Measurements from ENCODE around the gene ZNF614. TPM values are rescaled to one million over a fixed set of nuclear protein-coding genes. Genes with fewer than 3 reads are reported as not detected.

Gene ZNF614
- total and polyA plus RNA-seq, 9 of the 15 experiments (the other 6 are each of a cell fraction or from before 2014, with no cell fraction given), result 4.9 to 16.3 (median 11.4) TPM

DNA sequence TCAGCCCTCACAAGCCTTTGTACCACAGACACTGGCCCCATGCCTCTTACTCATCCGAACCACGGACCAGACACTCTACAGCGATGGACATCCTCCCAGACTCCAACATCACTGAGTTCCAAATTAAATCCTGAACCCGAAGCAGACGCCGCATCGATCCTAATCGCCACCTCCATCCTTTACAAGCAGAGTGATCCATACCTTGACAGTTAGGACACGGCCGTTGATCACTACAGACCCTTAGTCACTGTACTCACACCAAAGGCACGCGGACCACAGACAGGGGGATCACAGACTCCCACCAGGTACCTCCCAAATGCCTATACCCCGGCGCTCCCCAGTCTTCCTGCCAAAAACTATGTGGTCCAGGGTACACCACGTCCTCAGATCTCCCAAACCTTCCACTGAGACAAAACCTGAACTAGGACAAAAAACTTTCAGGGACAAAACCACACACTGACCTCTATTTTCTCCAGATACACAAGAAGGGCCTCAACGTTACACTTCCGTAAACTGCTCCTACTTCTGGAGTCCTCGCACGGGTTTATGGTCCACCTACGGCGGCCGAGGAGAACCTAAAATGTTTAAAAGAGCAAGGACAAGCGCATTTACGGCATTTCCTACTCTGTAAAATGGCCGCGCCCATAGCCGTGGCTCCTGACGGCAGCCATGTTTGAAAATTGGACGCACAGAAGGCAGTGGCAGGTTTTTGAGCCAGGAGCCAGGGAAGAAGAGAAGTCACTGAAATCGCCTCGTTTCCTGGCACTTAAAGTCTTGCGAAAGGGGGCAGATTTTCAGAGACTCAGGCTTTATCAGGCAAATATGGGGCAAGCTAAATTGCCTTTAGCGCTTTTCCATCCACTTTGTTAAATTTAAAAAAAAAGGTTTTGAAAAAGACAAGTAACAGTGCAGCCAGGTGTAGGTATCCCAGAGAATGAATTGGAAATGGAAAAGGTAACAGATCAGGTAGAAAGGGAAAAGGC lies 41.6 kb downstream of the ZNF614 start, which contains the start of gene ZNF350 (continued):
- TF ChIP-seq, protein P1, sequence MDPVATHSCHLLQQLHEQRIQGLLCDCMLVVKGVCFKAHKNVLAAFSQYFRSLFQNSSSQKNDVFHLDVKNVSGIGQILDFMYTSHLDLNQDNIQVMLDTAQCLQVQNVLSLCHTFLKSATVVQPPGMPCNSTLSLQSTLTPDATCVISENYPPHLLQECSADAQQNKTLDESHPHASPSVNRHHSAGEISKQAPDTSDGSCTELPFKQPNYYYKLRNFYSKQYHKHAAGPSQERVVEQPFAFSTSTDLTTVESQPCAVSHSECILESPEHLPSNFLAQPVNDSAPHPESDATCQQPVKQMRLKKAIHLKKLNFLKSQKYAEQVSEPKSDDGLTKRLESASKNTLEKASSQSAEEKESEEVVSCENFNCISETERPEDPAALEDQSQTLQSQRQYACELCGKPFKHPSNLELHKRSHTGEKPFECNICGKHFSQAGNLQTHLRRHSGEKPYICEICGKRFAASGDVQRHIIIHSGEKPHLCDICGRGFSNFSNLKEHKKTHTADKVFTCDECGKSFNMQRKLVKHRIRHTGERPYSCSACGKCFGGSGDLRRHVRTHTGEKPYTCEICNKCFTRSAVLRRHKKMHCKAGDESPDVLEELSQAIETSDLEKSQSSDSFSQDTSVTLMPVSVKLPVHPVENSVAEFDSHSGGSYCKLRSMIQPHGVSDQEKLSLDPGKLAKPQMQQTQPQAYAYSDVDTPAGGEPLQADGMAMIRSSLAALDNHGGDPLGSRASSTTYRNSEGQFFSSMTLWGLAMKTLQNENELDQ (CRISPR knock-in tag; IDR thresholded peaks at IDR 0.05; ENCODE audit: borderline replicate concordance), result no peak
- no peak for TF ChIP-seq PTBP1 (IDR thresholded peaks at IDR 0.05; ENCODE audit: low read depth, low read length)
- no peak for TF ChIP-seq CEBPB (tag; IDR thresholded peaks at IDR 0.05)
- TF ChIP-seq KAT2B (IDR thresholded peaks at IDR 0.05; ENCODE audit: low read depth, low read length), result no peak
- no peak for TF ChIP-seq IFI16 (CRISPR knock-in tag; IDR thresholded peaks at IDR 0.05)
- TF ChIP-seq, protein P2, sequence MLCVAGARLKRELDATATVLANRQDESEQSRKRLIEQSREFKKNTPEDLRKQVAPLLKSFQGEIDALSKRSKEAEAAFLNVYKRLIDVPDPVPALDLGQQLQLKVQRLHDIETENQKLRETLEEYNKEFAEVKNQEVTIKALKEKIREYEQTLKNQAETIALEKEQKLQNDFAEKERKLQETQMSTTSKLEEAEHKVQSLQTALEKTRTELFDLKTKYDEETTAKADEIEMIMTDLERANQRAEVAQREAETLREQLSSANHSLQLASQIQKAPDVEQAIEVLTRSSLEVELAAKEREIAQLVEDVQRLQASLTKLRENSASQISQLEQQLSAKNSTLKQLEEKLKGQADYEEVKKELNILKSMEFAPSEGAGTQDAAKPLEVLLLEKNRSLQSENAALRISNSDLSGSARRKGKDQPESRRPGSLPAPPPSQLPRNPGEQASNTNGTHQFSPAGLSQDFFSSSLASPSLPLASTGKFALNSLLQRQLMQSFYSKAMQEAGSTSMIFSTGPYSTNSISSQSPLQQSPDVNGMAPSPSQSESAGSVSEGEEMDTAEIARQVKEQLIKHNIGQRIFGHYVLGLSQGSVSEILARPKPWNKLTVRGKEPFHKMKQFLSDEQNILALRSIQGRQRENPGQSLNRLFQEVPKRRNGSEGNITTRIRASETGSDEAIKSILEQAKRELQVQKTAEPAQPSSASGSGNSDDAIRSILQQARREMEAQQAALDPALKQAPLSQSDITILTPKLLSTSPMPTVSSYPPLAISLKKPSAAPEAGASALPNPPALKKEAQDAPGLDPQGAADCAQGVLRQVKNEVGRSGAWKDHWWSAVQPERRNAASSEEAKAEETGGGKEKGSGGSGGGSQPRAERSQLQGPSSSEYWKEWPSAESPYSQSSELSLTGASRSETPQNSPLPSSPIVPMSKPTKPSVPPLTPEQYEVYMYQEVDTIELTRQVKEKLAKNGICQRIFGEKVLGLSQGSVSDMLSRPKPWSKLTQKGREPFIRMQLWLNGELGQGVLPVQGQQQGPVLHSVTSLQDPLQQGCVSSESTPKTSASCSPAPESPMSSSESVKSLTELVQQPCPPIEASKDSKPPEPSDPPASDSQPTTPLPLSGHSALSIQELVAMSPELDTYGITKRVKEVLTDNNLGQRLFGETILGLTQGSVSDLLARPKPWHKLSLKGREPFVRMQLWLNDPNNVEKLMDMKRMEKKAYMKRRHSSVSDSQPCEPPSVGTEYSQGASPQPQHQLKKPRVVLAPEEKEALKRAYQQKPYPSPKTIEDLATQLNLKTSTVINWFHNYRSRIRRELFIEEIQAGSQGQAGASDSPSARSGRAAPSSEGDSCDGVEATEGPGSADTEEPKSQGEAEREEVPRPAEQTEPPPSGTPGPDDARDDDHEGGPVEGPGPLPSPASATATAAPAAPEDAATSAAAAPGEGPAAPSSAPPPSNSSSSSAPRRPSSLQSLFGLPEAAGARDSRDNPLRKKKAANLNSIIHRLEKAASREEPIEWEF (CRISPR knock-in tag; IDR thresholded peaks at IDR 0.05), result no peak
- TF ChIP-seq, protein P3, sequence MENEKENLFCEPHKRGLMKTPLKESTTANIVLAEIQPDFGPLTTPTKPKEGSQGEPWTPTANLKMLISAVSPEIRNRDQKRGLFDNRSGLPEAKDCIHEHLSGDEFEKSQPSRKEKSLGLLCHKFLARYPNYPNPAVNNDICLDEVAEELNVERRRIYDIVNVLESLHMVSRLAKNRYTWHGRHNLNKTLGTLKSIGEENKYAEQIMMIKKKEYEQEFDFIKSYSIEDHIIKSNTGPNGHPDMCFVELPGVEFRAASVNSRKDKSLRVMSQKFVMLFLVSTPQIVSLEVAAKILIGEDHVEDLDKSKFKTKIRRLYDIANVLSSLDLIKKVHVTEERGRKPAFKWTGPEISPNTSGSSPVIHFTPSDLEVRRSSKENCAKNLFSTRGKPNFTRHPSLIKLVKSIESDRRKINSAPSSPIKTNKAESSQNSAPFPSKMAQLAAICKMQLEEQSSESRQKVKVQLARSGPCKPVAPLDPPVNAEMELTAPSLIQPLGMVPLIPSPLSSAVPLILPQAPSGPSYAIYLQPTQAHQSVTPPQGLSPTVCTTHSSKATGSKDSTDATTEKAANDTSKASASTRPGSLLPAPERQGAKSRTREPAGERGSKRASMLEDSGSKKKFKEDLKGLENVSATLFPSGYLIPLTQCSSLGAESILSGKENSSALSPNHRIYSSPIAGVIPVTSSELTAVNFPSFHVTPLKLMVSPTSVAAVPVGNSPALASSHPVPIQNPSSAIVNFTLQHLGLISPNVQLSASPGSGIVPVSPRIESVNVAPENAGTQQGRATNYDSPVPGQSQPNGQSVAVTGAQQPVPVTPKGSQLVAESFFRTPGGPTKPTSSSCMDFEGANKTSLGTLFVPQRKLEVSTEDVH (IDR thresholded peaks at IDR 0.05; ENCODE audit: low read depth, partially characterized antibody), result no peak
- TF ChIP-seq TRIM24 (IDR thresholded peaks at IDR 0.05), result no peak
- TF ChIP-seq SMARCA5 (IDR thresholded peaks at IDR 0.05), result no peak
- TF ChIP-seq BRF1 (IDR thresholded peaks at IDR 0.05; ENCODE audit: borderline replicate concordance, extremely low read depth, insufficient read length), result no peak
- no peak for TF ChIP-seq NFE2 (IDR thresholded peaks at IDR 0.05; ENCODE audit: low read depth)
- TF ChIP-seq ZNF668 (CRISPR knock-in tag; IDR thresholded peaks at IDR 0.05), result no peak
- TF ChIP-seq HNRNPL (IDR thresholded peaks at IDR 0.05; ENCODE audit: low read depth, low read length), result no peak
- no peak for TF ChIP-seq MECOM (CRISPR knock-in tag; IDR thresholded peaks at IDR 0.05)
- TF ChIP-seq MEF2D (tag; conservative IDR thresholded peaks at IDR 0.05; ENCODE audit: low read depth), result no peak
- TF ChIP-seq ZNF41 (CRISPR knock-in tag; conservative IDR thresholded peaks at IDR 0.05), result no peak
- no peak for TF ChIP-seq ZNF253 (CRISPR knock-in tag; conservative IDR thresholded peaks at IDR 0.05)
- TF ChIP-seq RBM25 (IDR thresholded peaks at IDR 0.05; ENCODE audit: low read depth, low read length, severe bottlenecking), result no peak

Data from K562 (cell line).